Mucosa of stomach (tissue), 1 donor: Measurements from ENCODE around the gene SH3D21.

Experiments used
- H3K27me3 ChIP-seq: one replicate; pipeline ENCODE4 v1.7.0; 2013; ENCODE audit warnings: mild to moderate bottlenecking, low read length; ENCODE audit not compliant: control insufficient read depth, insufficient read depth
- H3K36me3 ChIP-seq: one replicate; pipeline ENCODE4 v1.7.0; 2013; ENCODE audit warnings: low read length; ENCODE audit not compliant: control insufficient read depth, insufficient read depth
- H3K4me1 ChIP-seq: one replicate; pipeline ENCODE4 v1.7.0; 2013; ENCODE audit warnings: mild to moderate bottlenecking, low read length; ENCODE audit not compliant: control insufficient read depth, insufficient read depth
- H3K4me3 ChIP-seq: one replicate; pipeline ENCODE4 v1.7.0; 2013; ENCODE audit warnings: low read length
- H3K9ac ChIP-seq: one replicate; pipeline ENCODE4 v1.7.0; 2013; ENCODE audit warnings: mild to moderate bottlenecking, low read length, moderate library complexity
- H3K9me3 ChIP-seq: one replicate; pipeline ENCODE4 v1.7.0; 2013; ENCODE audit warnings: mild to moderate bottlenecking, low read length, moderate library complexity; ENCODE audit not compliant: control insufficient read depth
- donor health status: Pancreatic carcinoma.

SH3D21 gene

GRCh38 chr1:36323636-36324352 lies 17.6 kb downstream of the SH3D21 start, which contains the start of gene EVA1B:
EVA1B (minus strand) TSS chr1:36323645; CDS start chr1:36323037, 608 bp downstream.
- peak within 1 kb of the TSS; percentile 8 for H3K4me3 ChIP-seq
- H3K9ac ChIP-seq = peak within 1 kb of the TSS; percentile 55
- H3K4me1 ChIP-seq = peaks cover 40% of the 10 kb centered on the region
- H3K27me3 ChIP-seq = peaks cover 30% of the 10 kb centered on the region
- no peaks in the 10 kb centered on the region for H3K36me3 ChIP-seq
- H3K9me3 ChIP-seq = no peaks in the 10 kb centered on the region

DNA sequence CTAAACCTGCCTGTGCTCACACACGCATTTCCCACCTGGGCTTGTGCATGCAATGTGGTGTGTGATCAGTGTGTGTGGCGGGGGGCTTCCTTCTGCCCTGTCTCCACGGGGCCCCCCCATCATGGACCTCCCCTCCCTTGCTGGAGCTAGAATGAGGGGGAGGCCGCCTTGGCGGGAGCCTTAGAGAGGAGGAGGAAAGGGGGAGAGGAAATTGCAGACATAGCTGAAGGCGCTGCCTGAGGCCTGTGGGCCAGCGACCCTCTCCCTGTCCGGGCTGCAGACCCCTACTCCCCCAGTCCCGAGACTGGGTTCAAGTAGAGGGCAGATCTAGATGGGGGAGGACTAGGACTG lies 18.2 kb downstream of the SH3D21 start:
- H3K9me3 ChIP-seq = no peaks in the 10 kb centered on the region
- peak overlapping the region; percentile 47 for H3K9ac ChIP-seq
- H3K36me3 ChIP-seq = no peaks in the 10 kb centered on the region
- peaks cover 30% of the 10 kb centered on the region for H3K27me3 ChIP-seq
- no peak overlapping the region for H3K4me3 ChIP-seq
- peaks cover 40% of the 10 kb centered on the region for H3K4me1 ChIP-seq

DNA sequence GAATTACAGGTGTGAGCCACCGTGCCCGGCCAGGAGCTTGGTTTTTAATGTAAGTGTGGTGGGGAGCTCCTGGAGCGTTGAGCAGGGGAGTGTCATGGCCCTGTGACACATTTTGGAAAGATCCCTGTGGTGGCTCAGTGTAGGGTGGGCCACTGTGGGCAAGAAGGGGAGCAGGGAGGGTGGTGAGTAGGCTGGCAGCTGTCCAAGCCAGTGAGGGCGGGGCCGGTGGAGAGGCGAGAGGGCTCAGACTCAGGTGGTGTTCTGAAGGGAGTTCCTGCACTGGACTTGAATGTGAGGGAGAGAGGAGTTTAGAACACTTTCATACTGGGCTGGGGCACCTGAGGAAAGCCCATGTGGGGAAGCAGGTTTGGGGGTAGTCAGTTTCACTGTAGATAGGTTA lies 20.3 kb downstream of the SH3D21 start:
- Histone ChIP-seq H3K4me1 (peaks cover 26% of the 10 kb centered on the region), H3K36me3 (no peaks in the 10 kb centered on the region), H3K9ac (no peak overlapping the region), H3K27me3 (peaks cover 17% of the 10 kb centered on the region), H3K9me3 (no peaks in the 10 kb centered on the region), H3K4me3 (no peak overlapping the region)

GRCh38 chr1:36327421-36328087 lies 21.4 kb downstream of the SH3D21 start:
- no peaks in the 10 kb centered on the region for H3K36me3 ChIP-seq
- no peak overlapping the region for H3K4me3 ChIP-seq
- H3K9me3 ChIP-seq = no peaks in the 10 kb centered on the region
- H3K9ac ChIP-seq = no peak overlapping the region
- peaks cover 7% of the 10 kb centered on the region for H3K27me3 ChIP-seq
- H3K4me1 ChIP-seq = peaks cover 15% of the 10 kb centered on the region

- Histone ChIP-seq H3K36me3 (no peaks in the 10 kb centered on the region), H3K4me3 (no peak overlapping the region), H3K4me1 (peaks cover 10% of the 10 kb centered on the region), H3K27me3 (peaks cover 1% of the 10 kb centered on the region), H3K9ac (no peak overlapping the region), H3K9me3 (no peaks in the 10 kb centered on the region)
Measured at GRCh38 chr1:36328088-36328480, 21.9 kb downstream of the SH3D21 start.

DNA sequence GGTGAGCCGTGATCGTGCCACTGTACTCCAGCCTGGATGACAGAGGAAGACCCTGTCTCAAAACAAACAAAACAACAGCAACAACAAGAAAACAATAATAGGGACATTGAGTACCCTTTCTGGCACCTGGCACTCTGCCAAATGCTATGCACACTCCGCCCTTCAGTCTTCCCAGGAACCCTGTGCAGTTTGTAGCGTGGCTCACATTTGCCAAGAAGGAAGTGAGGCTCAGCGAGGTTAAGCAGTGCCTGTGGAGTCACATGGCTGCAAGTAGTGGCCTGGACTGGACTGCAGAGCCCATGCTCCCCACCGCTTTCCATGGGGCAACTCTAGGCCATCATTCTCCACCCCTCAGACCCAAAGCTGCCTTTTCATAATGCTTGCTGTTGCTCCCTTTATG lies 22.5 kb downstream of the SH3D21 start:
- Histone ChIP-seq H3K9me3 (no peaks in the 10 kb centered on the region), H3K27me3 (no peaks in the 10 kb centered on the region), H3K4me1 (peaks cover 8% of the 10 kb centered on the region), H3K4me3 (no peak overlapping the region), H3K9ac (no peak overlapping the region), H3K36me3 (no peaks in the 10 kb centered on the region)

DNA sequence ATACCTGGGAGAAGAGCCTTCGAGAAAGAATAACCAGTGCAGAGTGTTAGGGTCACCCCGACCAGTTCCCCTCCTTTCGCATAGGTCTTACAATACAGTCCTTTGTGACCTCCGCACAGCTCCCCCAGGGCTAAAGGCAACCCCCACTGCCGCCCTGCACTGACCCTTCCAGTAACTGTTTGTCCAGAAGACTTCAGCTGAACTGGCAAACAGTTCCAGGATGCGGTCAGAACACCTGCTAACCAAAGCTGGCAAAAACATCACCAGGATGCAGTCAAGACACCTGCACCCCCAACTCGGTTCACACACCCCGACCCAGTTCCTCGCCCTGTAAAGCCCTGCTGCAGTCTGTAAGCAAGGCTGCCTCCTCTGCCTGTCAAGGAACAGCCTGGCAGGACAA lies 23.6 kb downstream of the SH3D21 start:
- Histone ChIP-seq H3K36me3 (no peaks in the 10 kb centered on the region), H3K4me3 (no peak overlapping the region), H3K27me3 (no peaks in the 10 kb centered on the region), H3K4me1 (no peaks in the 10 kb centered on the region), H3K9me3 (no peaks in the 10 kb centered on the region), H3K9ac (no peak overlapping the region)

DNA sequence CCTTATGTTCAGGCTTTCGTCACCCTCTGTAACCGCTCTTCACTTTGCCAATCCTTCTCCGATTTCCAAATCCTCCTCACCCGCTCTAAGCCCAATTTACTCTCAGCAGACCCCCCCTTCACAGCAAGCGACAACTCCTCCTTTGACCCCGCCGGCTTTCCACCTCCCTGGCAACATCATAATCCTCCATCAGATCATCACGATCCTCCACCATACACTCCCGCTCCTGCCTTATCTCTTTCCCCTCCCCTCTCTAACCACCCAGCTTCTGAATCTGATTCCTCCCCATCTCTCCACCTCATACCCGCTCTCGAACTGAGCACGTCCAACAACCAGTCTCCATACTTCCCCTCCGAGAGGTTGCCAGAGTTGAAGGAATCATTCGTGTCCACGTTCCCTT lies 24.8 kb downstream of the SH3D21 start:
- Histone ChIP-seq H3K36me3 (no peaks in the 10 kb centered on the region), H3K9ac (no peak overlapping the region), H3K9me3 (no peaks in the 10 kb centered on the region), H3K27me3 (no peaks in the 10 kb centered on the region), H3K4me3 (no peak overlapping the region), H3K4me1 (no peaks in the 10 kb centered on the region)

GRCh38 chr1:36337830-36338229 lies 31.7 kb downstream of the SH3D21 start:
- Histone ChIP-seq H3K4me1 (no peaks in the 10 kb centered on the region), H3K4me3 (no peak overlapping the region), H3K27me3 (no peaks in the 10 kb centered on the region), H3K9ac (no peak overlapping the region), H3K36me3 (no peaks in the 10 kb centered on the region), H3K9me3 (no peaks in the 10 kb centered on the region)

- no peaks in the 10 kb centered on the region for H3K36me3 ChIP-seq
Measured at GRCh38 chr1:36339215-36339614, 33.0 kb downstream of the SH3D21 start.

DNA sequence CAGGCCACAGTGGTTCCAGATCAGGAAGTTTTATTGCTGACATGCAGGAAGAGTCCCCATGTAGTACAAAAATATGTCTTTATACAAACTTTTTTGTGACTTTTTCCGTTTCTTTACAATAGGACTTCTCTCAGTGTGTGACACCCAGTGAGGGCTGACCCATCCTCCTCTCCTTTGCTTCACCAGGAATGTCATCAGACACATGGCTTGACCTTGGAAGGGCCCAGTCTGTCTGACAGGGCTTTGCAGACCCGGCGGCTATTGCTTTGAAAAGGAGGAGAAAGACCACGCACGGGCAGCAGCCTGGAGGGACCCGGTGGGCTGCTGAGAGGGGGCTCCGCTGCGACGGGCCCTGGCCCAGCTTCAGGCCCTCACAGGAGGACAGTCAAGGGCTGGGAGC lies 33.4 kb downstream of the SH3D21 start:
- Histone ChIP-seq H3K9ac (no peak overlapping the region), H3K4me1 (no peaks in the 10 kb centered on the region), H3K9me3 (no peaks in the 10 kb centered on the region), H3K27me3 (no peaks in the 10 kb centered on the region), H3K36me3 (no peaks in the 10 kb centered on the region), H3K4me3 (no peak overlapping the region)

More at GRCh38 chr1:36339215-36339614, 33.0 kb downstream of the SH3D21 start:
- no peak overlapping the region for H3K9ac ChIP-seq
- no peaks in the 10 kb centered on the region for H3K27me3 ChIP-seq
- H3K9me3 ChIP-seq = no peaks in the 10 kb centered on the region
- H3K4me1 ChIP-seq = no peaks in the 10 kb centered on the region
- H3K4me3 ChIP-seq = no peak overlapping the region

- peaks cover 4% of the 10 kb centered on the region for H3K36me3 ChIP-seq
Measured at GRCh38 chr1:36341626-36342320, 35.6 kb downstream of the SH3D21 start.

More at GRCh38 chr1:36341626-36342320, 35.6 kb downstream of the SH3D21 start:
- Histone ChIP-seq H3K4me3 (no peak overlapping the region), H3K9ac (no peak overlapping the region), H3K4me1 (no peaks in the 10 kb centered on the region), H3K9me3 (no peaks in the 10 kb centered on the region), H3K27me3 (no peaks in the 10 kb centered on the region)
